K562 (cell line): ENCODE results near the gene LEO1. TPM values are rescaled to one million over a fixed set of nuclear protein-coding genes. Genes with fewer than 3 reads are reported as not detected.

Source experiments
- ATAC-seq: fragments of 200-7000 bp; cut with Tn5 transposase; 3 replicates; pipeline ENCODE4 v1.9.1; 2020; ENCODE audit warnings: moderate library complexity
- BruUV-seq: library from RNA; stranded (reverse); fragments of 400-500 nt; replicated peaks from 2 replicates; lab custom pipeline; 2021; lab: Mats Ljungman, UMichigan
- CTCF ChIA-PET: fragments of 300-600 bp; formaldehyde crosslinking; extraction: SDS; loops from one replicate; lab custom pipeline; 2021; ENCODE audit warnings: low intra/inter-chr PET ratio; lab: Yijun Ruan, JAX
- POLR2A ChIA-PET: fragments of 300-600, 350-650 bp; sonication (Branson Sonifier 250); formaldehyde crosslinking; extraction: SDS; loops from one replicate; lab custom pipeline; 2021; ENCODE audit warnings: antibody characterized with exemption, inconsistent platforms; lab: Yijun Ruan, JAX
- DNase-seq, 4 experiments: peaks; one replicate each; pipeline versions ENCODE4 v3.0.0 to v3.0.0-alpha.2; 2011 to 2018; ENCODE audit warnings: low spot score in 3 of 4, mixed read lengths in 3 of 4; ENCODE audit errors: extremely low read depth in 1 of 4
- FAIRE-seq: peaks from 2 replicates; lab custom pipeline; 2011; peaks lifted over from hg19 to GRCh38; lab: Jason Lieb, UNC
- H2AFZ ChIP-seq: 2 replicates; pipeline ENCODE4 v1.6.0; 2011; ENCODE audit warnings: low read depth, low read length, control low read depth, inconsistent platforms
- H3K27ac ChIP-seq: fragments of 200-600 bp; 3 replicates; pipeline ENCODE4 v1.8.0; 2011; ENCODE audit warnings: low read depth, mild to moderate bottlenecking, control low read depth, inconsistent platforms, low read length, moderate library complexity, mixed read lengths; ENCODE audit errors: extremely low read depth
- H3K27me3 ChIP-seq, 2 experiments: fragments of 300-600 bp in 1 of 2; 2 replicates in 1 of 2; 3 replicates in 1 of 2; pipeline versions ENCODE4 v1.6.0 to v1.8.0; 2011; ENCODE audit warnings: inconsistent platforms in 2 of 2, low read length in 2 of 2, mild to moderate bottlenecking in 1 of 2, mixed read lengths in 1 of 2, moderate library complexity in 1 of 2; ENCODE audit not compliant: control insufficient read depth in 2 of 2, insufficient read depth in 2 of 2
- H3K36me3 ChIP-seq: fragments of 300-600 bp; 3 replicates; pipeline ENCODE4 v1.8.0; 2011; ENCODE audit warnings: mild to moderate bottlenecking, low read length, inconsistent platforms; ENCODE audit not compliant: control insufficient read depth, insufficient read depth
- H3K4me1 ChIP-seq, 2 experiments: fragments of 200-600 bp in 1 of 2; replicated peaks in 1 of 2; 2 replicates in 1 of 2; 3 replicates in 1 of 2; pipeline versions ENCODE4 v1.5.1 to v1.8.0; 2011; ENCODE audit warnings: inconsistent platforms in 2 of 2, low read length in 2 of 2, mild to moderate bottlenecking in 1 of 2, mixed read lengths in 1 of 2, moderate library complexity in 1 of 2; ENCODE audit not compliant: control insufficient read depth in 2 of 2, insufficient read depth in 2 of 2
- H3K4me2 ChIP-seq: 2 replicates; pipeline ENCODE4 v1.6.1; 2011; ENCODE audit warnings: low read length, control low read depth, inconsistent platforms, mixed read lengths; ENCODE audit not compliant: insufficient read depth
- H3K4me3 ChIP-seq: fragments of 200-600 bp; sonication (generic), shearing (Covaris generic); 2 replicates; pipeline ENCODE4 v1.5.1; 2016; ENCODE audit warnings: control low read depth, inconsistent platforms
- H3K79me2 ChIP-seq: fragments of 200-600 bp; 3 replicates; pipeline ENCODE4 v1.8.0; 2011; ENCODE audit warnings: low read length, inconsistent platforms; ENCODE audit not compliant: control insufficient read depth, insufficient read depth
- H3K9ac ChIP-seq, 2 experiments: 2 replicates each; pipeline versions ENCODE4 v1.6.0 to v1.6.1; 2011; ENCODE audit warnings: low read depth in 2 of 2, low read length in 2 of 2, control low read depth in 1 of 2, inconsistent platforms in 1 of 2, mild to moderate bottlenecking in 1 of 2, mixed read lengths in 1 of 2; ENCODE audit not compliant: insufficient read depth in 1 of 2
- H3K9me1 ChIP-seq: one replicate; pipeline ENCODE4 v1.6.0; 2011; ENCODE audit warnings: inconsistent platforms, mild to moderate bottlenecking, low read length, moderate library complexity; ENCODE audit not compliant: control insufficient read depth, insufficient read depth
- H3K9me3 ChIP-seq: replicated peaks from 2 replicates; pipeline ENCODE4 v1.5.1; 2011; ENCODE audit warnings: low read depth, low read length, inconsistent platforms; ENCODE audit not compliant: control insufficient read depth, insufficient read depth
- H4K20me1 ChIP-seq: replicated peaks from 2 replicates; pipeline ENCODE4 v1.6.1; 2011; ENCODE audit warnings: low read length, inconsistent platforms, mixed read lengths; ENCODE audit not compliant: control insufficient read depth, insufficient read depth
- BHLHE40 ChIP-seq: IDR thresholded peaks from 2 replicates; pipeline ENCODE4 v1.6.1; 2011; ENCODE audit warnings: low read length, improper control_type of control experiment
- BRF2 ChIP-seq: IDR thresholded peaks from 3 replicates; pipeline ENCODE4 v1.6.1; 2011; ENCODE audit warnings: borderline replicate concordance, mild to moderate bottlenecking; ENCODE audit not compliant: insufficient read length, insufficient read depth
- CAMTA2 ChIP-seq: fragments of 250-450 bp; sonication (Bioruptor Pico); conservative IDR thresholded peaks from 2 replicates; pipeline ENCODE4 v1.5.1; 2022
- CHCHD3 ChIP-seq: fragments of 250-450 bp; sonication (Bioruptor Pico); IDR thresholded peaks from 2 replicates; pipeline ENCODE4 v2.1.2; 2022; ENCODE audit warnings: mild to moderate bottlenecking
- CSDE1 ChIP-seq, 2 experiments: fragments of 450-650 bp; IDR thresholded peaks; 2 replicates each; pipeline ENCODE4 v1.6.1; 2016; ENCODE audit warnings: mild to moderate bottlenecking in 1 of 2
- E2F8 ChIP-seq: fragments of 450-650 bp; IDR thresholded peaks from 2 replicates; pipeline ENCODE4 v1.7.1; 2018; ENCODE audit warnings: mild to moderate bottlenecking, low read depth; ENCODE audit not compliant: partially characterized antibody
- FOXJ2 ChIP-seq: fragments of 200-800 bp; sonication (Bioruptor generic); IDR thresholded peaks from 2 replicates; pipeline ENCODE4 v1.6.1; 2016; ENCODE audit warnings: missing genetic modification characterization, missing compliant biosample characterization
- HNRNPK ChIP-seq: fragments of 200-400 bp; formaldehyde crosslinking; IDR thresholded peaks from one replicate; pipeline ENCODE4 v1.6.1; 2018; ENCODE audit warnings: mild to moderate bottlenecking, low read depth, low read length; ENCODE audit not compliant: poor library complexity, severe bottlenecking
- KDM1A ChIP-seq, 2 experiments: fragments of 450-650 bp; IDR thresholded peaks; 2 replicates each; pipeline ENCODE4 v1.6.1; 2016; ENCODE audit warnings: mild to moderate bottlenecking in 2 of 2
- MTF1 ChIP-seq: fragments of 250-450 bp; sonication (Bioruptor Pico); IDR thresholded peaks from 2 replicates; pipeline ENCODE4 v1.9.0; 2021; ENCODE audit warnings: moderate library complexity, mild to moderate bottlenecking, inconsistent platforms, borderline replicate concordance
- MYBL2 ChIP-seq, 2 experiments: fragments of 450-650 bp in 1 of 2; sonication (generic) in 1 of 2; formaldehyde crosslinking in 1 of 2; IDR thresholded peaks; 2 replicates each; pipeline versions ENCODE4 v1.6.1 to v1.8.1; 2017 to 2022; ENCODE audit warnings: borderline replicate concordance in 1 of 2, inconsistent platforms in 1 of 2, low read depth in 1 of 2, mild to moderate bottlenecking in 1 of 2, missing genetic modification reagents in 1 of 2, moderate library complexity in 1 of 2
- NR4A1 ChIP-seq, 2 experiments: fragments of 250-450 bp in 1 of 2; fragments of 450-650 bp in 1 of 2; sonication (Bioruptor Pico) in 1 of 2; IDR thresholded peaks; 2 replicates each; pipeline versions ENCODE4 v1.4.0 to v1.6.1; 2016 to 2020; ENCODE audit warnings: mild to moderate bottlenecking in 2 of 2, missing compliant biosample characterization in 1 of 2, missing genetic modification characterization in 1 of 2, moderate library complexity in 1 of 2
- OTX1 ChIP-seq: fragments of 450-650 bp; formaldehyde crosslinking; IDR thresholded peaks from 2 replicates; pipeline ENCODE4 v1.4.0; 2022; ENCODE audit warnings: mild to moderate bottlenecking
- PTBP1 ChIP-seq: fragments of 200-400 bp; formaldehyde crosslinking; IDR thresholded peaks from 2 replicates; pipeline ENCODE4 v1.6.1; 2017; ENCODE audit warnings: low read depth, low read length
- RBBP5 ChIP-seq: fragments of 200-600 bp; sonication (generic); IDR thresholded peaks from 2 replicates; pipeline ENCODE4 v1.6.1; 2012; ENCODE audit warnings: borderline replicate concordance, mild to moderate bottlenecking, low read length, control low read depth, inconsistent platforms; ENCODE audit not compliant: insufficient read depth, poor library complexity, severe bottlenecking
- U2AF2 ChIP-seq: fragments of 200-400 bp; formaldehyde crosslinking; optimal IDR thresholded peaks from 2 replicates; pipeline ENCODE3; 2017; ENCODE audit warnings: low read depth, mild to moderate bottlenecking, low read length
- ZNF197 ChIP-seq: fragments of 200-800 bp; sonication (Bioruptor generic); IDR thresholded peaks from 2 replicates; pipeline ENCODE4 v1.6.1; 2016; ENCODE audit warnings: low read depth, missing genetic modification characterization, missing compliant biosample characterization
- WGBS: fragments of 100-300 bp; shearing (Covaris generic); methylation state at CpG from one replicate; pipeline ENCODE4 v1.1.6; 2016; ENCODE audit warnings: low coverage, mixed read lengths; ENCODE audit not compliant: insufficient coverage; ENCODE audit errors: missing lambda C conversion rate; 5-methylcytosine and 5-hydroxymethylcytosine counted together
- in situ Hi-C: fragments of 300-500 bp; cut with MboI; formaldehyde crosslinking; loops from 4 replicates; pipeline ENCODE4 v1.15.0; 2018; ENCODE audit warnings: inconsistent platforms, mixed read lengths
- intact Hi-C: fragments of 100-400 bp; cut with micrococcal nuclease; formaldehyde crosslinking; loops from 2 replicates; pipeline ENCODE4 v1.14.2; 2022
- polyA plus RNA-seq, 8 experiments: library from polyadenylated mRNA; depleted of rRNA in 4 of 8; stranded (reverse) in 5 of 8; unstranded in 3 of 8; fragments of >200 nt; fragmentation: Nextera tagmentation in 2 of 8; fragmentation: Illumina TruSeq in 1 of 8; extraction: Ambion mirVana in 2 of 8; extraction: Trizol in 1 of 8; gene quantifications; 2 replicates each; pipeline versions ENCODE4 v1.2.1 to v1.2.3, GENCODE V29; 2011 to 2014; ENCODE audit warnings: inconsistent platforms in 1 of 8, missing spikeins in 1 of 8
- total RNA-seq, 7 experiments: library from RNA; depleted of rRNA in 6 of 7; stranded (reverse); fragments of >200 nt in 6 of 7; fragmentation: Illumina TruSeq in 2 of 7; extraction: Trizol in 2 of 7; gene quantifications; 2 replicates each; pipeline versions ENCODE4 v1.2.1 to v1.2.3, GENCODE V29; 2011 to 2021; ENCODE audit warnings: low replicate concordance in 1 of 7

Gene LEO1
- total and polyA plus RNA-seq, 9 of the 15 experiments (the other 6 are each of a cell fraction or from before 2014, with no cell fraction given): 8.4 to 48.3 (median 37.9) TPM

GRCh38 chr15:52019394-52020220, 48.0 kb upstream of the LEO1 start:
- H3K79me2 ChIP-seq: peaks cover 57% of the 10 kb centered on the region
- no peaks in the 10 kb centered on the region for H4K20me1 ChIP-seq
- FAIRE-seq: no peak
- ChIA-PET CTCF (no interaction called here), POLR2A (interaction anchor here (0.6 to 7.3 kb wide), 7 partner anchors 11 to 136 kb away, joined by 3 to 84 read pairs (median 4); no protein-coding TSS in a partner anchor)
- H2AFZ ChIP-seq: peak overlapping the region; percentile 90
- peaks cover 10 to 31% of the 10 kb centered on the region in 2 experiments; a peak in 4 of 5 replicates for H3K4me1 ChIP-seq
- peak; percentile 80 for ATAC-seq
- peak overlapping the region; percentile 96 to 98 for H3K9ac ChIP-seq
- no peaks in the 10 kb centered on the region for H3K9me3 ChIP-seq
- in situ Hi-C loops: no loop called here
- no peaks in the 10 kb centered on the region for H3K27me3 ChIP-seq
- peak overlapping the region; percentile 94 for H3K4me2 ChIP-seq
- WGBS: under 1% methylated on average over 52 of the region's 100 CpGs
- H3K9me1 ChIP-seq: no peaks in the 10 kb centered on the region
- BruUV-seq: no TSS peak
- peak overlapping the region; percentile 78 for H3K4me3 ChIP-seq
- H3K27ac ChIP-seq: peak overlapping the region; percentile 97
- intact Hi-C loops: loop anchor here (2.0 to 5.0 kb wide), 2 partner anchors 37 to 58 kb away; no protein-coding TSS in a partner anchor
- peak; percentile 85 to 89 (median 86) for DNase-seq
- H3K36me3 ChIP-seq: peaks cover 7% of the 10 kb centered on the region; the same call in 2 of the 3 replicates
- TF ChIP-seq FOXJ2 (tag) (no peak), MYBL2 (IDR thresholded peaks at IDR 0.05; ENCODE audit: low read depth) (no peak), MYBL2 (CRISPR knock-in tag; IDR thresholded peaks at IDR 0.05; ENCODE audit: borderline replicate concordance) (no peak), HNRNPK (no peak), CSDE1 (IDR thresholded peaks at IDR 0.05) (no peak), RBBP5 (peak; percentile 34), PTBP1 (no peak), OTX1 (CRISPR knock-in tag) (no peak), ZNF197 (no peak), U2AF2 (no peak), E2F8 (no peak), NR4A1 (CRISPR knock-in tag; IDR thresholded peaks at IDR 0.05) (no peak), NR4A1 (tag; IDR thresholded peaks at IDR 0.05) (no peak), KDM1A (IDR thresholded peaks at IDR 0.05) (no peak), MTF1 (no peak), BRF2 (no peak), CAMTA2 (CRISPR knock-in tag) (no peak), BHLHE40 (peak; percentile 91), CHCHD3 (CRISPR knock-in tag) (no peak)
